Loucy (cell line): ENCODE results near the gene RPLP2.

Experiments
- EZH2phosphoT487 ChIP-seq: fragments of 200-600 bp; IDR thresholded peaks from 2 replicates; pipeline ENCODE4 v1.6.1; 2018; ENCODE audit warnings: antibody characterized with exemption, mild to moderate bottlenecking, moderate library complexity, borderline replicate concordance
- TF ChIP-seq, protein P1 (sequence below): fragments of 200-600 bp; sonication (generic); conservative IDR thresholded peaks from 2 replicates; pipeline ENCODE4 v1.5.1; 2014; ENCODE audit warnings: mild to moderate bottlenecking, antibody characterized with exemption, low read length

DNA sequence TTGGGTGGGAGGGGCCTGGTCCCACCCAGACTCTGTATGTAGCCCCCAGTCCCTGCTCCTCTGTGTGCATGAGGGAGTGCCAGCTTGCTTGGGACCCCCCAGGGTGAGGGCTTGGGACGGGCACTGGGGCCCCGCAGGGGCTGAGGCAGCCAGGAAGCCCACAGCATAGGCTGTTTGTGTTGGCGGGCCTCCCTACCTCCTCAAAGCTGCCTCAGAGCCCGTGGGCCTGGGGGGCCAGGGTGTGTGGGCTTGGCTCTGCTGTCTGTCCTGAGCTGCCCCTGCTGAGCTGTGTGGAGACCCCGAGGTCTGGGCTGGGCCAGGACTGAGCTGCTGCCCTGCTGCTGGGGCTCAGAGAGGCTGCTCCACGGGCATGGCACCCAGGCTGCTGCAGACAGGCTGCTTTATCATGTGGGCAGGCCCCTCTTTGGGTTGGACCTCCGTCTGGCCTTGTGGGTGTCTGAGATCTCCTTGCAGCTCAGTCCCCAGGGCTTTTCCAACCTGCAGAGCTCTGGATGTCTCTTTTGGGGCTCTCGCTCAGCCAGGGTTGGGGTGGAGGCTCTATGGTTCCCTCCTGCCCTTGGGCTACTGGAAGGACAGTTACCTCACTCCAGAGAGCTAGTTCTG is 36.2 kb downstream of the RPLP2 start:
- TF ChIP-seq EZH2phosphoT487 = no peak
- TF ChIP-seq, protein P1, sequence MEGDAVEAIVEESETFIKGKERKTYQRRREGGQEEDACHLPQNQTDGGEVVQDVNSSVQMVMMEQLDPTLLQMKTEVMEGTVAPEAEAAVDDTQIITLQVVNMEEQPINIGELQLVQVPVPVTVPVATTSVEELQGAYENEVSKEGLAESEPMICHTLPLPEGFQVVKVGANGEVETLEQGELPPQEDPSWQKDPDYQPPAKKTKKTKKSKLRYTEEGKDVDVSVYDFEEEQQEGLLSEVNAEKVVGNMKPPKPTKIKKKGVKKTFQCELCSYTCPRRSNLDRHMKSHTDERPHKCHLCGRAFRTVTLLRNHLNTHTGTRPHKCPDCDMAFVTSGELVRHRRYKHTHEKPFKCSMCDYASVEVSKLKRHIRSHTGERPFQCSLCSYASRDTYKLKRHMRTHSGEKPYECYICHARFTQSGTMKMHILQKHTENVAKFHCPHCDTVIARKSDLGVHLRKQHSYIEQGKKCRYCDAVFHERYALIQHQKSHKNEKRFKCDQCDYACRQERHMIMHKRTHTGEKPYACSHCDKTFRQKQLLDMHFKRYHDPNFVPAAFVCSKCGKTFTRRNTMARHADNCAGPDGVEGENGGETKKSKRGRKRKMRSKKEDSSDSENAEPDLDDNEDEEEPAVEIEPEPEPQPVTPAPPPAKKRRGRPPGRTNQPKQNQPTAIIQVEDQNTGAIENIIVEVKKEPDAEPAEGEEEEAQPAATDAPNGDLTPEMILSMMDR = no peak
